HL-60 (cell line): Measurements from ENCODE around the gene OBI1.

Source experiments
- DNase-seq, 2 experiments: peaks; one replicate each; pipeline ENCODE4 v3.0.0-alpha.2; 2010 to 2020; ENCODE audit warnings: low read depth in 1 of 2, low spot score in 1 of 2
- H3K27ac ChIP-seq: fragments of 250-450 bp; sonication (Bioruptor Pico); replicated peaks from 2 replicates; pipeline ENCODE4 v1.5.1; 2020; ENCODE audit warnings: mild to moderate bottlenecking, moderate library complexity
- H3K27me3 ChIP-seq: fragments of 250-450 bp; sonication (Bioruptor Pico); 2 replicates; pipeline ENCODE4 v1.5.1; 2021; ENCODE audit warnings: mild to moderate bottlenecking, moderate library complexity; ENCODE audit not compliant: insufficient read depth, poor library complexity, severe bottlenecking
- H3K4me3 ChIP-seq: replicated peaks from 2 replicates; pipeline ENCODE4 v1.5.1; 2011; ENCODE audit warnings: mild to moderate bottlenecking, control low read depth, low read length; ENCODE audit not compliant: insufficient read depth
- GABPA ChIP-seq: IDR thresholded peaks from 2 replicates; pipeline ENCODE4 v1.6.1; 2012; ENCODE audit warnings: low read depth
- POLR2AphosphoS5 ChIP-seq: IDR thresholded peaks from 2 replicates; pipeline ENCODE4 v1.6.1; 2012; ENCODE audit warnings: low read depth
- SPI1 ChIP-seq: IDR thresholded peaks from 2 replicates; pipeline ENCODE4 v1.6.1; 2012; ENCODE audit warnings: low read depth, mild to moderate bottlenecking, borderline replicate concordance
- TF ChIP-seq, protein P1 (sequence below): IDR thresholded peaks from one replicate; pipeline ENCODE4 v1.5.1; 2011; ENCODE audit warnings: low read length, control low read depth, inconsistent platforms; ENCODE audit not compliant: insufficient read depth
- TF ChIP-seq, protein P2 (sequence below): IDR thresholded peaks from 2 replicates; pipeline ENCODE4 v1.6.1; 2012; ENCODE audit warnings: low read depth; ENCODE audit not compliant: insufficient replicate concordance

OBI1 gene

DNA sequence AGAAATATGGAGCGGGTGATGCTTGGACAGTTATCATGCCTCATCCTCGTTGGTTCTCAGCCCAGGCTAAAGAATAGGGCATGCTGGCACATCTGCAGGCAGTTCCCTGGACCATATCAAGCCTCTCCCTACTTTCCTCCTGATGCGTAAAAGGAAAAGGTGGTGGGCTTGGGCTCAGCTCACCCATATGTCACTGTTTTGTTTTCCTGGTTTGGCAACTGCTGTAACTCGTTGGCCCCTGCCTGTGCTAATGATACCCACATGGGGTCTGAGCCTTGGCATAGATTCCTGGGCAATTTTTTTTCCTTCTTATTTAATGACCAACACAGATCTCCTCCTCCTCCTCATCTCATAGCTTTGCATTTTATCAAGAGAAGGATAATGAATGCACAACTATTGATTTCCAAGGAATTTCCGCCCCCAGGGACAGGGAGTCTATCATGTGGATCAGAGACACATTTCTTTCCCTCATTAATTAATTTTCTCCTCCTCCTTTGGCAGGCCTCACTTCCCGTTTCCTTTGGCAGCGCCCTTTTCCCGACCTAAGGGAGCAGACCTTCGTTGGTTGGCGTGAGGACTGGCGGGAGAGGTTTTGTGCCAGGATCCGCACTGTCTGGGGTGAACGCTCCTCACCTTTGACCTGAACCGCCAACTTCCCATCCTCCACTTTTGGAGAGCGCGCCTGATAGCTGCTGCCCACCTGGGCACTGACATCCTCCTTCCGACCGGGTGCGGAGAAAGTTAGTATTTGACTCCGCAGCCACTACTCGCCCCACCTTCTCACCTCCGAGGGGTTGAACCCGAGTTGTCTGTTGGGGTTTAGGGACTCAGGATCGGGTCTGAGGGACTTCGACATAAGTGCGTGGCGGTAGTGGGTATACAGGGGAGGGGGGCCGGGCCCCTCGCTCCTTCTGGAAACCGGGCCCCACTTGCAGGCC, 52.2 kb downstream of the OBI1 start:
- no peak overlapping the region for H3K4me3 ChIP-seq
- no peak for DNase-seq
- TF ChIP-seq, protein P1, sequence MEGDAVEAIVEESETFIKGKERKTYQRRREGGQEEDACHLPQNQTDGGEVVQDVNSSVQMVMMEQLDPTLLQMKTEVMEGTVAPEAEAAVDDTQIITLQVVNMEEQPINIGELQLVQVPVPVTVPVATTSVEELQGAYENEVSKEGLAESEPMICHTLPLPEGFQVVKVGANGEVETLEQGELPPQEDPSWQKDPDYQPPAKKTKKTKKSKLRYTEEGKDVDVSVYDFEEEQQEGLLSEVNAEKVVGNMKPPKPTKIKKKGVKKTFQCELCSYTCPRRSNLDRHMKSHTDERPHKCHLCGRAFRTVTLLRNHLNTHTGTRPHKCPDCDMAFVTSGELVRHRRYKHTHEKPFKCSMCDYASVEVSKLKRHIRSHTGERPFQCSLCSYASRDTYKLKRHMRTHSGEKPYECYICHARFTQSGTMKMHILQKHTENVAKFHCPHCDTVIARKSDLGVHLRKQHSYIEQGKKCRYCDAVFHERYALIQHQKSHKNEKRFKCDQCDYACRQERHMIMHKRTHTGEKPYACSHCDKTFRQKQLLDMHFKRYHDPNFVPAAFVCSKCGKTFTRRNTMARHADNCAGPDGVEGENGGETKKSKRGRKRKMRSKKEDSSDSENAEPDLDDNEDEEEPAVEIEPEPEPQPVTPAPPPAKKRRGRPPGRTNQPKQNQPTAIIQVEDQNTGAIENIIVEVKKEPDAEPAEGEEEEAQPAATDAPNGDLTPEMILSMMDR = no peak
- TF ChIP-seq SPI1 = peak; percentile 42; the same call in 1 of the 2 replicates
- H3K27me3 ChIP-seq = peaks cover 78% of the 10 kb centered on the region
- H3K27ac ChIP-seq = no peak overlapping the region

DNA sequence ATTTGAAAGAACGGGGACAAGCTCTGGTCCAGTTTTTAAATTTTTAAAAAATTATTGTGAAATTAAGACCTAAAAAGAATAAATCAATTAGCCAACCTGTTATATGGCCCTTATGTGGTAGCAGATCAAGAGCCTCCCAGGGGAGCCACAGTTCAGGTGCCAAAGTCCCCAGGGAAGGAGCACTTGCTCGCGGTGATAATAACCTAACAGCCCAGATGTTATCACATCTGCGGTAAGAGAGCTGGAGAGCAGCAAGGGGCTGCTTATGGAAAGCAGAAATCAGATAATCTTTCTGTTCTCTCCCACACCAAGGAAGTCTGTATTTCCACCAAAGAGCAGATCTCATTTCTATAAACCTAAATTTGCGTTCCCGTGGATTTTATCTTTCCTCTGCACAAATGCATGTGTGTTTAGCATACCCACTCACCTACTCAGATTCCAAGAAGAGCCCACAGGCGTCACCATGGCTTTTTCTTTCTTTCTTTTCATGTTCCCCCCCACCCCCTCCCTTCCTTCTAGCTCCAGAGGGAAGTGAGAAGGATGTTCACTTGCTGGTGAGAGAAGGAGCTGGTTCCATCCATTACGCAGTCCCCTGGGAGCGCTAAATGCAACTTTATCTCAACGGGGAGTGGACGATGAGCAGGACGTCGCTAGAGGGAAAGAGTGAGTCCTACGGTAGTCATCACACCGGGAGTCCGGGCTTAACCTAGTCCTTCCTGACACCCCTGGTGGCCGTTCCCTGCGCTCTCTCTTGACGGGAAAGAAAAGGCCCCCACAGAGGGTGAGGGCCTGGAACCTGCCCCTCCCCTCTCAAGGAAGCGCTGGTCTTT, 54.0 kb downstream of the OBI1 start:
- H3K4me3 ChIP-seq = no peak overlapping the region
- no peak overlapping the region for H3K27ac ChIP-seq
- peaks cover 83% of the 10 kb centered on the region for H3K27me3 ChIP-seq
- TF ChIP-seq GABPA = no peak
- no peak for TF ChIP-seq SPI1
- DNase-seq = no peak

DNA sequence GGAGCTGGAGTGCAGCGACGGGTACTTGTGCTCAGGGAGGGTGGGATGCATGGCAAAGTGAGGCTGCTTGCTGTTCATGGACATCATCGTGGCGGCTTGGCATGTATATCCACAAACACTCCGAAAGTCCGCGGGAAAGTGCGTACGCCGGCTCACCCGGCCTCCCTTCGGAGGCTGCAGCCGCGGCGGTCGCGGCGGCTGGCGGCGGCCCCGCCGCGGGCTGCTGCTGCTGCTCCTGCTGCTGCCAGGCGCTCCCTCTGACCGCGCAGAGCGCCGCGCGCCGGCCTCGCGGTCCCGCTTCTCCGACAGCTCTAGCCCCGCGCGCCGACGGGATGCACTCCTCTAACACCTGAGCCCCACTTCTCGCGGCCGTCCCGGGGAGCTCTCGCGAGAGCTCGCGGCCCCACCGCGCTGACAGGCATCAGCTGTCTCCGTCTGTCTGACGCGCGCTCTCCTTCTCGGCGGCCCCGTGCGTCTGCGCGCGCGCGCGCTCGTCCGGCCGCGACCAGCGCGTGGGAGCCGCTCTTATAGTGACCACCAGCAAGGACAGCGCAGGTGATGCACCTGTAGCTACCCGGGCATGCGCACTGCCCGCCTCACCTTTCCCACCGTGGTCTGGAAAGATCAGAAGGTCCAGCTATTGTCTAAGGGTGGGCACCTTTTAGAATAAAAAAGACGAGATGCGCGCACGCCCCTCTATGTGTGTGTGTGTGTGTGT, 55.6 kb downstream of the OBI1 start, which contains the start of gene POU4F1:
Gene POU4F1 (minus strand): TSS at position 313 of the 718 bp plus-strand sequence. CDS start 226 bp downstream, at position 87.
- DNase-seq = peak; percentile 64 to 77
- Histone ChIP-seq H3K27me3 (peaks cover 79% of the 10 kb centered on the region), H3K4me3 (peak within 1 kb of the TSS; percentile 46), H3K27ac (no peak within 1 kb of the TSS)
- no peak for TF ChIP-seq GABPA
- TF ChIP-seq, protein P2, sequence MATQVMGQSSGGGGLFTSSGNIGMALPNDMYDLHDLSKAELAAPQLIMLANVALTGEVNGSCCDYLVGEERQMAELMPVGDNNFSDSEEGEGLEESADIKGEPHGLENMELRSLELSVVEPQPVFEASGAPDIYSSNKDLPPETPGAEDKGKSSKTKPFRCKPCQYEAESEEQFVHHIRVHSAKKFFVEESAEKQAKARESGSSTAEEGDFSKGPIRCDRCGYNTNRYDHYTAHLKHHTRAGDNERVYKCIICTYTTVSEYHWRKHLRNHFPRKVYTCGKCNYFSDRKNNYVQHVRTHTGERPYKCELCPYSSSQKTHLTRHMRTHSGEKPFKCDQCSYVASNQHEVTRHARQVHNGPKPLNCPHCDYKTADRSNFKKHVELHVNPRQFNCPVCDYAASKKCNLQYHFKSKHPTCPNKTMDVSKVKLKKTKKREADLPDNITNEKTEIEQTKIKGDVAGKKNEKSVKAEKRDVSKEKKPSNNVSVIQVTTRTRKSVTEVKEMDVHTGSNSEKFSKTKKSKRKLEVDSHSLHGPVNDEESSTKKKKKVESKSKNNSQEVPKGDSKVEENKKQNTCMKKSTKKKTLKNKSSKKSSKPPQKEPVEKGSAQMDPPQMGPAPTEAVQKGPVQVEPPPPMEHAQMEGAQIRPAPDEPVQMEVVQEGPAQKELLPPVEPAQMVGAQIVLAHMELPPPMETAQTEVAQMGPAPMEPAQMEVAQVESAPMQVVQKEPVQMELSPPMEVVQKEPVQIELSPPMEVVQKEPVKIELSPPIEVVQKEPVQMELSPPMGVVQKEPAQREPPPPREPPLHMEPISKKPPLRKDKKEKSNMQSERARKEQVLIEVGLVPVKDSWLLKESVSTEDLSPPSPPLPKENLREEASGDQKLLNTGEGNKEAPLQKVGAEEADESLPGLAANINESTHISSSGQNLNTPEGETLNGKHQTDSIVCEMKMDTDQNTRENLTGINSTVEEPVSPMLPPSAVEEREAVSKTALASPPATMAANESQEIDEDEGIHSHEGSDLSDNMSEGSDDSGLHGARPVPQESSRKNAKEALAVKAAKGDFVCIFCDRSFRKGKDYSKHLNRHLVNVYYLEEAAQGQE = no peak
- TF ChIP-seq, protein P1 = no peak
- no peak for TF ChIP-seq SPI1
- TF ChIP-seq POLR2AphosphoS5 = no peak

DNA sequence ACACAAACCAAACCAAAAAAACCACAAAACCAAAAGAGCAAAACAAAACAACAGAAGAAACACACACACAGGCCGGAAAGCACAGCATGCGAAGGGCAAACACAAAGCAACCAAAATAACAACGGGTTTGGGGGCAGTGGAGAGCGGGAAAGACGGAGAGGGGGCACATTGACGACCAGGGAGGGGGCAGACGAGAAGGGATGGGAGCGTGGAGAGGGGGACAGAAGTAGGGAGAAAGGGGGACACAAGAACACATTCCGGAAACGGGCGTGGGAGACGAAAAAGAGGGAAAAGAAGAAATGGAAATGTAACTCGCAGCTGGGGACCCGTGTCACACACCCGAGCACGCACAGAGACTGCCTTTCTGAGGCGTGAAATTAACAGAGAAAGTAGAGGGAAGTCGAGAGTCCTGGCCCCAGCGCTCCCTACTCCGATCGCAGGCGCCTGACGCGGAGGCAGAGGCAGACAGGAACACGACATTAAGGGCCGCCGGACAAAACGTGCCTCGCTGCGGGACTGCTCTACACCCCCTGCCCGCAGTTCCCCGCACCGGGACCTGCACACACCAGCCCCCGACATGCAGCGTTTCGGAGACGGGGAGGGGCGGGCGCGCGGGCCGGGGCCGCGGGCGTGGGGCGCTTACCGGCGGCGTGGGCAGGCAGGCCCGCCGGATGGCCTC, 56.3 kb downstream of the OBI1 start:
- peak; percentile 21 to 67 for DNase-seq
- no peak for TF ChIP-seq GABPA
- peak; percentile 37; the same call in 1 of the 2 replicates for TF ChIP-seq SPI1
- Histone ChIP-seq H3K27me3 (peaks cover 79% of the 10 kb centered on the region), H3K4me3 (peak overlapping the region; percentile 46), H3K27ac (no peak overlapping the region)
